Adrenal gland (tissue), 5 donors: ENCODE data around the gene ARL15.

Source experiments
- CTCF ChIP-seq, 6 experiments: fragments of 450-650 bp in 4 of 6; fragments of 200-600 bp in 2 of 6; sonication (generic) in 1 of 6; IDR thresholded peaks; 1 replicate in 5 of 6; 2 replicates in 1 of 6; pipeline versions ENCODE4 v1.5.1 to v1.8.0; 2016 to 2021; ENCODE audit warnings: antibody characterized with exemption in 6 of 6, mild to moderate bottlenecking in 2 of 6, moderate library complexity in 1 of 6
- POLR2A ChIP-seq, 2 donors: fragments of 450-650 bp; IDR thresholded peaks; one replicate each; pipeline ENCODE4 v1.6.1; 2017; ENCODE audit warnings: antibody characterized with exemption in 2 of 2, mild to moderate bottlenecking in 2 of 2, moderate library complexity in 1 of 2
- donor health status: DM: no; HTN: no; CAD: no.

- TF ChIP-seq CTCF (IDR thresholded peaks at IDR 0.05) (no peak), POLR2A (IDR thresholded peaks at IDR 0.05) (no peak)
Observed at GRCh38 chr5:54063817-54064216, 246.6 kb downstream of the ARL15 start.
